ENCODE measurements around the gene ASGR1.

ASGR1 gene

DNA sequence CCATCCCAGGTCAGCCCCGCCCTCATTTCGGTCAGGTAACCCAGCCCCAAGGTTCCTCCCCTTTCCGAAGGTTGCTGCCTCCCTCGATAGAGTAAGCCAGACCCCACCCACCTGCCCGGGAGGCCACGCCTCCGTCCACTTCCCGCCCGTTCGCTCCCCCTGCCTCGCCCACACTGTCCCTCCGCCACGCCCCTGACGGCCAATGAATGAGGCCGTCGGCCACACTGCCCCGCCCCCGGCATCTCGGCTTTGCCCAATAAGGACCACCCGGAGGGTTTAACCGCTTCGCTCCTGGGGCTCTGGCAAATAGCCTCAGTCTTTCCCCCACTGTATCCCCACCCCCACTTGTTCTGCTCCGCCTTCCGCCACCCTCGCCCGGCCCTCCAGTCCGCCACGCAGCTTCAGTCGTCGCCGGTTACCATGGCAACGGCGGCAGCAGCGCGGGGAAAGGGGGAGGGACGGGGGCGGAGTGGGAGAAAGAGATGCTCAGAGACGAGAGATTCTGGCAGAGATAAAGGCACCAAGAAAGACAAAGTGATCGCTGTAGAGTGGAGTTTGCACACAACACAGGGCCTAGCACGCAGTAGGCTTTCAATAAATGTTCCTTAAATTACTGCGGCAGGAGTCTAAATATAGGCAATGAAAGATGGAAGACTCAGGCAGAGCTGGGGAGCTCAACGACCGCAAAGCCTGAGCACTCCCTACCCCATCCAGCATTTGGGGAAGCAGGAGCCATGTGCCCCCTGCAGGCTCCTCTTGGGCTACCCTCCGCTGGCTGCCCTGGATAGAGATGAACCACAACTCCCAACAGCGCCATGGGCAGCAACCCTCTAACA, 35.3 kb upstream of the ASGR1 start:
- H3K9me3 ChIP-seq (ENCODE audit: control insufficient read depth, insufficient read depth, low read length) = no peaks in the 10 kb centered on the region
- H3K4me3 ChIP-seq (ENCODE audit: low read depth, low read length) = peak overlapping the region; percentile 75
- H3K36me3 ChIP-seq (ENCODE audit: control insufficient read depth, insufficient read depth, low read length) = no peaks in the 10 kb centered on the region
- no peak overlapping the region for H3K9ac ChIP-seq (ENCODE audit: low read depth, low read length)
- peaks cover 20% of the 10 kb centered on the region for H3K4me1 ChIP-seq (ENCODE audit: control insufficient read depth, insufficient read depth, low read length)
- H3K27me3 ChIP-seq (ENCODE audit: control insufficient read depth, insufficient read depth, low read length) = no peaks in the 10 kb centered on the region

DNA sequence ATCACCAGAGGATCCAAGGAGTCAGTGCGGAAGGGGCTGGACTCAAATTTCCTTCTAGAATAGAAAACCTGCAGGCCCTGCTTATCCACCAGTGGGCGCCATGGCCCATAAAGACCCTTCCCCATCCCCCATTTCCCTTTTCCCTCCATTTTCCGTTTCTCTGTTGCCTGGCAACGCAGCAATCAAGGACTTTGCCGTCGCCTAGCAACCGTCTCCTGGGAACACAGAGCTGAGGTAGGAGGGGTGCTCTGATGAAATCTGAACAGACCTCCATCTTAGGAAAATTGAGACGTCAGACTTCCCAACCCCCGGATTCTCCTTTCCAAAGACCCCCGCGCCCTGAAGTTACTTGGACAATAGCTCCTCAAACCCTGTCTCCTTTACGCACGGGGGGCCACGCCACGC, 34.7 kb upstream of the ASGR1 start:
- H3K9ac ChIP-seq (ENCODE audit: low read depth, low read length) = no peak overlapping the region

DNA sequence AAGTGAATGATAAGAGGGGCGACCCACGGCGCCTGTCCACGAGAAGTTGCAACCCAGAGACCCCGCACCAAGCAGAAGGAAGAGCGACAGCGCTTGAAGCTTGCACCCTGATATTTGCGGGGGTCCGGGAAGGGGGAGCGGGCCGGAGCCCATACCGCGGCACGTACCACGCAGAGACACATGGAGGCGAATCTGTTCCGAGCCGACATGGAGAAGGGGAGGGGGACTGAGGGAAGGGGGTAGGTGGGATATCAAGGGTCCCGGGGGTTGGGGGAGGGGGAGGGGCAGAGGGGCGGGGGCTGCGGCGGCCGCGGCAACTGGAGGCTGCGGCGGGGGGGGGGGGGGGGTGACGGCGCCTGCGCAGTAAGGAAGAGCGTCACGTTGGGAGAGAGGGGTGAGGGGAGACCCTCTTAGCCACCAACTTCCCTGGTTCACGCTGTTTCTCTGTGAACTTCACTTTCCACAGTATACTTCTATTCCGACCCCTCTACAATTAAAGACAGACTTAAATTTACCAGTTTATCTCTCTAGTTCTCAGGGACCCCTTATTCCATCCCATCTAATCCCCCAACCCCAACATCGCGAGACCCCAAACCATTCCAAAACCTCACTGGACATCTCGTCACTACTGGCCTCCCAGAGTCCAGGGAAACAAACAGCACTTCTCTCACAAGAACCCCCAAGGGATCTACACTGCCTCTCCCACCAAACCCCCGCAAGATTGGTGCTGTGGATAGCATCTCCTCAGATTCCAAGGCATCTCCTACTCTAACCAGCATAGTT, 32.5 kb upstream of the ASGR1 start:
- Histone ChIP-seq H3K36me3 (ENCODE audit: control insufficient read depth, insufficient read depth, low read length) (no peaks in the 10 kb centered on the region), H3K4me3 (ENCODE audit: low read depth, low read length) (peak overlapping the region; percentile 72), H3K9me3 (ENCODE audit: control insufficient read depth, insufficient read depth, low read length) (no peaks in the 10 kb centered on the region), H3K9ac (ENCODE audit: low read depth, low read length) (no peak overlapping the region), H3K4me1 (ENCODE audit: control insufficient read depth, insufficient read depth, low read length) (peaks cover 21% of the 10 kb centered on the region), H3K27me3 (ENCODE audit: control insufficient read depth, insufficient read depth, low read length) (no peaks in the 10 kb centered on the region)

More for the DNA sequence above, 34.7 kb upstream of the ASGR1 start:
- H3K36me3 ChIP-seq (ENCODE audit: control insufficient read depth, insufficient read depth, low read length) = no peaks in the 10 kb centered on the region
- no peaks in the 10 kb centered on the region for H3K9me3 ChIP-seq (ENCODE audit: control insufficient read depth, insufficient read depth, low read length)
- H3K27me3 ChIP-seq (ENCODE audit: control insufficient read depth, insufficient read depth, low read length) = no peaks in the 10 kb centered on the region
- peaks cover 19% of the 10 kb centered on the region for H3K4me1 ChIP-seq (ENCODE audit: control insufficient read depth, insufficient read depth, low read length)
- H3K4me3 ChIP-seq (ENCODE audit: low read depth, low read length) = peak overlapping the region; percentile 56

DNA sequence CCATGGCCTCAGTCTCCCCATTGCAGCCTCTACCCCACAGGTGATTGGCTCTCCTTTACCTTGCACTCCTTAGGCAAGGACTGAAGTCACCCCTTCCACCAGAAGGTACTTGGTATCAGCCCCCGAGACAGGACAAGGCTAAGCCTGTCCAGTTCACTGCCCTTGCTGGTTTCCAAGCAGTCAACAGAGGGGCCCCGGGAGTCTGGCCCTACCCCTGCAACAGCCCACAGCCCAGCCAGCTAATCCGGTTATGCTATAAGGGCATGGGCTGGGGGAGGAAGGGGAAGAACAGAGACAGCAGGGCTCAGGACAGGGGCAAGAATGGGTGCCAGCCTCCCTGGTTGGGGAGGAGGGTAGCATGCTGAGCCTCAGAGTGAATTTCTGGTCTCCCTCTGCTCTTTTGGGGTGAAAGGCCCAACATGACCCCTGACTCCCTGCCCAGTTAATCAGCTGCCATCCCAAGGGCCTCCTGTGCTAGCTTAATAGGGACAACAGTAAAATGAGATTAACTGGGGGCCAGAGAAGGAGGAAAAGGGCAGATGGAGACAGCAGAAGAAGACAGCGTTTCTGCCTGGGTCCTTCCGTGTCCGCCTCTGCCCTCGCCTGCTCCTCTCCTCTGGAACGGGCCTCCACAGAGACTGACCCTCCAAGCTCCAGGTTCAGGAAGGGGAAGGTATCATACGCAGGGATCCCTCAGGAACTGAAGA, 29.7 kb upstream of the ASGR1 start:
- Histone ChIP-seq H3K9me3 (ENCODE audit: control insufficient read depth, insufficient read depth, low read length) (no peaks in the 10 kb centered on the region), H3K27me3 (ENCODE audit: control insufficient read depth, insufficient read depth, low read length) (no peaks in the 10 kb centered on the region), H3K36me3 (ENCODE audit: control insufficient read depth, insufficient read depth, low read length) (peaks cover under 1% of the 10 kb centered on the region), H3K9ac (ENCODE audit: low read depth, low read length) (peak overlapping the region; percentile 37), H3K4me3 (ENCODE audit: low read depth, low read length) (peak overlapping the region; percentile 67), H3K4me1 (ENCODE audit: control insufficient read depth, insufficient read depth, low read length) (peaks cover 18% of the 10 kb centered on the region)

DNA sequence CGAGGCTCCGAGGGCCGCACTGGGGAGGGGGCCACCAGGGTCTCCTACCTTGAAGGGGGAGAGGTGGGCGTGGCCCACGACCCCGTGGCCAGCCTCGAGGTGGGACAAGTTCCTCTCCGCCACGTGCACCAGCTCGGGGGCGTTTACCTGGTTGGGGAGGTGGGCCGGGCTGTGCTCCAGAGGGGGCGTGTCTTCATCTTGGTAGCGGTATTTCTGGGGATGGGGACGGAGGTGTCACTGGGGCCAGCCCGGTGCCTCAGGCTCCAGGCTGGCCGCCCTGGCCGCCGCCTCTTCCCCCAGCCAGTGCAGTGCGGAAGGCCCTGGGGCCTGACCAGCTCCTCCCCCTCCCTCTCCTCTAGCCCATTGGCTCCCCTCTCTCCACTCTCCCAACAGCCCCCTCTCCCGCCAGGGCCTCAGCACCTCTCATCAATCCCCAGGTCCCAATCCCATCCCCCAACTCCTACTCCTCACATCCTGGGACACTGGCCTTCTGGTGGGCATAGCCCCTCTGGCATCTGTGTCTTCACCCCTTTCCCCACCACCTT, 28.9 kb upstream of the ASGR1 start:
- peak overlapping the region; percentile 67 for H3K4me3 ChIP-seq (ENCODE audit: low read depth, low read length)
- peaks cover 16% of the 10 kb centered on the region for H3K4me1 ChIP-seq (ENCODE audit: control insufficient read depth, insufficient read depth, low read length)
- peaks cover 8% of the 10 kb centered on the region for H3K36me3 ChIP-seq (ENCODE audit: control insufficient read depth, insufficient read depth, low read length)
- H3K27me3 ChIP-seq (ENCODE audit: control insufficient read depth, insufficient read depth, low read length) = no peaks in the 10 kb centered on the region
- no peak overlapping the region for H3K9ac ChIP-seq (ENCODE audit: low read depth, low read length)
- H3K9me3 ChIP-seq (ENCODE audit: control insufficient read depth, insufficient read depth, low read length) = no peaks in the 10 kb centered on the region

DNA sequence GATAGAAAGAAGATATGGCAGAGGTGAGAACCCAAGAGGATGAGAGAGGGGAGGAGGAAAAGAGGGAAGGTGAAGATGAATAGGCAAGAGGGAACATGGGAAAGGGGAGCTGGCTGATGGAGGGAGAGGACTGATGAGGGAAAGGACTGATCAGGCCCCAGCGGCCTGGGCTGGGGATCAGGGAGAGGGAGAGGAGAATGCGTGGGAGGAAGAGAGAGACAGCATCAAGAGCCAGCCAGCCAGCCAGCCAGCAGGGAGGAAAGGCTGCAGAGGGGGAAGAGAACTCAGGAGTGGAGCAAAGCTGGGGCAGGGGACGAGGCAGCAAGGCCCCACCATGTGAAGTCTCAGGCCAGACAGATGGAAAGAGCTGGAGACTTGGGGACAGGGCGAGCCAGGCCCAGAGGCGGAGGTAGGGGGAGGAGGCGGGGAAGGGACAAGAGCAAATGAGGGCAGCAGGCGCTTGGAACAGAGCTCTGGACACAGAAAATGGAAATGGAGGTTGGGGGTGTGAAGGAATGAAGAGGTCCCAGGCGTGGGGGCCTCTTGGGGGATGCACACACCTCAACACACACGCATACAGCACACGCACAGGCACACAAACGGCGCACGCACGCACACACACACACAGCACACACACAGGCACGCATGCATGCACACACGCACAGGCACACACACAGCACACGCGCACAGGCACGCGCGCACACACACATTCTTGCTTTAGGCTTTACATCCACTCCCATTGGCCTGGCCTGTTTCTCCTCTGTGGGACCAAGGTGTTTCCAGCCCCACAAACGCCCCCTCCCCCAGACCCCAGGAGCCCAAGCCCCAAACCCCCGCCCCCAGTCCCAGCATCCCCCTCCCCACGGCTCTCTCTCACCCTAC, 28.2 kb upstream of the ASGR1 start:
- Histone ChIP-seq H3K4me1 (ENCODE audit: control insufficient read depth, insufficient read depth, low read length) (peaks cover 15% of the 10 kb centered on the region), H3K9ac (ENCODE audit: low read depth, low read length) (no peak overlapping the region), H3K36me3 (ENCODE audit: control insufficient read depth, insufficient read depth, low read length) (peaks cover 16% of the 10 kb centered on the region), H3K4me3 (ENCODE audit: low read depth, low read length) (peak overlapping the region; percentile 67), H3K27me3 (ENCODE audit: control insufficient read depth, insufficient read depth, low read length) (no peaks in the 10 kb centered on the region), H3K9me3 (ENCODE audit: control insufficient read depth, insufficient read depth, low read length) (no peaks in the 10 kb centered on the region)

DNA sequence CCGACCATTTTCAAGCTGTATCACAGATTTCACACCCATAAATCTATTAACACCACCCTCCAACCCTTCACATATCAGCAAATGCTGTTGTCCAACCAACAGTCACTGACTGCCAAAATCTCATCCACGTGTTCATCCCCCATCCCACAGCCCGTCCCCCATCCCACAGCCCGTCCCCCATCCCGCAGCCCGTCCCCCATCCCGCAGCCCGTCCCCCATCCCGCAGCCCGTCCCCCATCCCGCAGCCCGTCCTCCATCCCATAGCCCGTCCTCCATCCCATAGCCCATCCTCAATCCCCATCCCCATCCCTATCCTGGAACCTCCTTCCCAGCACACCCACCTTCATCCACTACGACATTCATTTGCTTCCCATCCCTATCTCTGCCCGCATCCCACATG, 26.4 kb upstream of the ASGR1 start:
- Histone ChIP-seq H3K9me3 (ENCODE audit: control insufficient read depth, insufficient read depth, low read length) (no peaks in the 10 kb centered on the region), H3K4me3 (ENCODE audit: low read depth, low read length) (peak overlapping the region; percentile 79), H3K36me3 (ENCODE audit: control insufficient read depth, insufficient read depth, low read length) (peaks cover 16% of the 10 kb centered on the region), H3K4me1 (ENCODE audit: control insufficient read depth, insufficient read depth, low read length) (peaks cover 9% of the 10 kb centered on the region), H3K9ac (ENCODE audit: low read depth, low read length) (no peak overlapping the region), H3K27me3 (ENCODE audit: control insufficient read depth, insufficient read depth, low read length) (no peaks in the 10 kb centered on the region)

DNA sequence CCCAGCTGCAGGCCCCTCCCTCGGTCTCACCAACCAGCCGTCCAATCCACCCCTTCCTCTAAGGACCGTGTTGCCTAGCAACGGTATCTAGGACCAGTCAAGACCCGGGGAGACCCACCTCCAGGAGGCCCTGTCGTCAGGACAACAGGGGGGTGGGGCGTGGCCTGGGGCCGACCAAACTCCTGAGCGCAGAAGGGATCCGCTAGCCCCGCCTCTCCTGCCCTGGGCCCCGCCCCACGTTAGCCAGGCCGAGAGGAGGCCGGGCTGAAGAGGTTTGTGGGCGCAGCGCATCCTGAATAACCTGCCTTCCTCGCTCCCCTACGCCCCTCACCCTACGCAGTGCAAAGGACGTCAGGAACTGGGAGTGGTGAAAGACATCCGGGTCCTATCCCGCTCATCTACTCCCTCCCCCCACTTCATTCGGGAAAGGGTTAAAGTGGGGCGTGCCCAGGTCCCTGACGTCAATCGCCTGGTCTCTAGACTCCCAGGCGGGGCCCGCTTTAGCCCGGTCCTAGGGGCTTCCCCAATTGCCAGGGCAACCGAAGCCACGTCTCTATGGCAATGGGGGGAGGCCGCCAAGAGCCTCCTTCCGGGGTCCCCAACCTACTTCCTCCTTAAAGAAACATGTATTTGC, 25.8 kb upstream of the ASGR1 start:
- H3K9me3 ChIP-seq (ENCODE audit: control insufficient read depth, insufficient read depth, low read length) = no peaks in the 10 kb centered on the region
- H3K4me3 ChIP-seq (ENCODE audit: low read depth, low read length) = peak overlapping the region; percentile 79
- H3K4me1 ChIP-seq (ENCODE audit: control insufficient read depth, insufficient read depth, low read length) = peaks cover 7% of the 10 kb centered on the region
- no peaks in the 10 kb centered on the region for H3K27me3 ChIP-seq (ENCODE audit: control insufficient read depth, insufficient read depth, low read length)
- peaks cover 16% of the 10 kb centered on the region for H3K36me3 ChIP-seq (ENCODE audit: control insufficient read depth, insufficient read depth, low read length)
- no peak overlapping the region for H3K9ac ChIP-seq (ENCODE audit: low read depth, low read length)

DNA sequence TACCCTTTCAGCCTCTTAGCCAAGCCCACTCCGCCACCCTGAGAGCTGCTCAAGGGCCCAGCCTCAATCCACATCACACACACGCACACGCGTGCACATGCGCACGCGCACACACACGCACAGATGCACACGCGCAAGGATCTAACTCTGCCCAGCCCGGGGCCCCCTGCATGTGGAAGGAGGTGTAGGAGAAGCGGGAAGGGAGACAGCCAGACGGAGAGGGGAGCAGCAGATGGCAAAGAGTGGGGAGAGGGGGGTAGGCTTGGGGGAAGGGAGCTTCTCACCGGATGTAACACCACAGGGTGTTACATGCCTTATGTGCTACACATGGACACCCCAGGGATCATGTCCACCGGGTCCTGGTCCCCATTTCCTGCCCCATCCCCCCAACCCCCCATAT, 25.2 kb upstream of the ASGR1 start:
- H3K9me3 ChIP-seq (ENCODE audit: control insufficient read depth, insufficient read depth, low read length) = no peaks in the 10 kb centered on the region
- H3K36me3 ChIP-seq (ENCODE audit: control insufficient read depth, insufficient read depth, low read length) = peaks cover 16% of the 10 kb centered on the region
- no peak overlapping the region for H3K9ac ChIP-seq (ENCODE audit: low read depth, low read length)
- H3K27me3 ChIP-seq (ENCODE audit: control insufficient read depth, insufficient read depth, low read length) = no peaks in the 10 kb centered on the region
- H3K4me3 ChIP-seq (ENCODE audit: low read depth, low read length) = peak overlapping the region; percentile 79
- H3K4me1 ChIP-seq (ENCODE audit: control insufficient read depth, insufficient read depth, low read length) = peaks cover 7% of the 10 kb centered on the region

DNA sequence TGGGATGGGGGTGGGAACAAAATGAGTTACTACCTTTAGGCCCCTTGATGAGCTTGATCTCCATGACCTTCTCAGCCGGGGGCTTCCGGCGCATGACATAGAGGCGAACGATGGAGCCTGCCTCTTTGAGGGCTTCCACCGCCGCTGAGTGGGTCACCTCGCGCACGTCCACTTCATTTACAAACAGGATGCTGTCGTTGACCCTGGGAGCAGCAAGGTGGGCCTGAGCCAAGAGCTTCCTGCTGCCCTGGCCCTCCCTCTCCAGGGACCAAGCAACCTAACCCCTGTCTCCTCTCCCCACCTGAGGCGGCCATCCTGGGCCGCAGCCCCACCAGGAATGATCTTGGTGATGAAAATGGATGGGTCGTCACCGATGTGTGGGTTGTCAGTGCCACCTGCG, 24.2 kb upstream of the ASGR1 start:
- H3K9ac ChIP-seq (ENCODE audit: low read depth, low read length) = no peak overlapping the region
- no peaks in the 10 kb centered on the region for H3K9me3 ChIP-seq (ENCODE audit: control insufficient read depth, insufficient read depth, low read length)
- no peaks in the 10 kb centered on the region for H3K27me3 ChIP-seq (ENCODE audit: control insufficient read depth, insufficient read depth, low read length)
- H3K4me1 ChIP-seq (ENCODE audit: control insufficient read depth, insufficient read depth, low read length) = peaks cover 1% of the 10 kb centered on the region
- H3K4me3 ChIP-seq (ENCODE audit: low read depth, low read length) = no peak overlapping the region
- peaks cover 21% of the 10 kb centered on the region for H3K36me3 ChIP-seq (ENCODE audit: control insufficient read depth, insufficient read depth, low read length)

Measured in iPS-15b (cell line).